ENCODE results near the gene AKNAD1.

GRCh38 chr1:108777839-108778238, 79.1 kb downstream of the AKNAD1 start:
- TF ChIP-seq CTCF (conservative IDR thresholded peaks at IDR 0.05; ENCODE audit: low read length): no peak
- no peak for TF ChIP-seq EZH2phosphoT487 (IDR thresholded peaks at IDR 0.05; ENCODE audit: borderline replicate concordance, low read depth, low read length)
